ENCODE measurements around the gene MOBP.
A peak's percentile ranks its signal among the peaks of the same experiment; 100 is the strongest.

Gene MOBP

GRCh38 chr3:39540162-39540921, 72.9 kb downstream of the MOBP start:
- no peak overlapping the region for H3K4me3 ChIP-seq (ENCODE audit: low read depth, low read length)
- TF ChIP-seq CTCF (IDR thresholded peaks at IDR 0.05; ENCODE audit: low read depth, low read length, missing control alignments), result no peak
- no peak for DNase-seq (ENCODE audit: low read depth)
- in situ Hi-C loops (cut with HindIII; ENCODE audit: low sequenced_read_pairs), result no loop called here

- in situ Hi-C loops (cut with HindIII; ENCODE audit: low sequenced_read_pairs), result no loop called here
- no peak for TF ChIP-seq CTCF (IDR thresholded peaks at IDR 0.05; ENCODE audit: low read depth, low read length, missing control alignments)
Measured at GRCh38 chr3:39541442-39541841, 74.0 kb downstream of the MOBP start.

GRCh38 chr3:39541917-39542329, 74.4 kb downstream of the MOBP start:
- peak; percentile 34 for TF ChIP-seq CTCF (IDR thresholded peaks at IDR 0.05; ENCODE audit: low read depth, low read length, missing control alignments)
- no peak overlapping the region for H3K4me3 ChIP-seq (ENCODE audit: low read depth, low read length)
- in situ Hi-C loops (cut with HindIII; ENCODE audit: low sequenced_read_pairs), result no loop called here
- no peak for DNase-seq (ENCODE audit: low read depth)

More at GRCh38 chr3:39541442-39541841, 74.0 kb downstream of the MOBP start:
- no peak overlapping the region for H3K4me3 ChIP-seq (ENCODE audit: low read depth, low read length)
- DNase-seq (ENCODE audit: low read depth), result no peak

- no peak for DNase-seq (ENCODE audit: low read depth)
- TF ChIP-seq CTCF (IDR thresholded peaks at IDR 0.05; ENCODE audit: low read depth, low read length, missing control alignments), result no peak
- in situ Hi-C loops (cut with HindIII; ENCODE audit: low sequenced_read_pairs), result no loop called here
- H3K4me3 ChIP-seq (ENCODE audit: low read depth, low read length), result no peak overlapping the region
Measured at GRCh38 chr3:39542588-39542988, 75.1 kb downstream of the MOBP start.

GRCh38 chr3:39548282-39548681, 80.8 kb downstream of the MOBP start:
- no peak for TF ChIP-seq CTCF (IDR thresholded peaks at IDR 0.05; ENCODE audit: low read depth, low read length, missing control alignments)
- no peak for DNase-seq (ENCODE audit: low read depth)
- in situ Hi-C loops (cut with HindIII; ENCODE audit: low sequenced_read_pairs), result no loop called here
- H3K4me3 ChIP-seq (ENCODE audit: low read depth, low read length), result no peak overlapping the region

GRCh38 chr3:39550354-39551051, 83.0 kb downstream of the MOBP start:
- in situ Hi-C loops (cut with HindIII; ENCODE audit: low sequenced_read_pairs), result no loop called here
- DNase-seq (ENCODE audit: low read depth), result no peak
- H3K4me3 ChIP-seq (ENCODE audit: low read depth, low read length), result no peak overlapping the region
- no peak for TF ChIP-seq CTCF (IDR thresholded peaks at IDR 0.05; ENCODE audit: low read depth, low read length, missing control alignments)

Measured in astrocyte of the cerebellum (primary cell).